ENCODE results near the gene NOS3. TPM values are rescaled to one million over a fixed set of nuclear protein-coding genes. Genes with fewer than 3 reads are reported as not detected.

Gene NOS3
- total and polyA plus RNA-seq, 9 of the 15 experiments (the other 6 are each of a cell fraction or from before 2014, with no cell fraction given) = 1.1 to 121 (median 23.6) TPM

DNA sequence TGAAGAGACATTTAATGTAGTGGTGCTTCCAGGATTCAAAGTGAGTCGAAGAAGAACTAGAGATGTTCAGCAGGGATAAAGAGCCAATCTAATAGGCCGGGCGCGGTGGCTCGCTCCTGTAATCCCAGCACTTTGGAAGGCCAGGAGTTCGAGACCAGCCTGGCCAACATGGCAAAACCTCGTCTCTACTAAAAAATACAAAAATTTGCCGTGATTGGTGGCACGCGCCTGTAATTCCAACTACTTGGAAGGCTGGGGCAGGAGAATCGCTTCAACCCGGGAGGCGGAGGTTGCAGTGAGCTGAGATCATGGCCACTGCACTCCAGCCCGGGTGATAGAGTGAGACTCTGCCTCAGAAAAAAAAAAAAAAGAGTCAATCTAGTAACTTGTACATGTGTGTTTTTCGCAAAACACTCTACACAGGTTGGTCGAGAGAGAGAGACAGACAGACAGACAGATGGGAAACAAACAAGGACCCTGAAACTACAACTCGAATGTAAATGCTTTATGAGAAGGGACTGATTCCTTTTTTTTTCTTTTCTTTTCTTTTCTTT is 38.2 kb downstream of the NOS3 start (continued):
- TF ChIP-seq, protein P1, sequence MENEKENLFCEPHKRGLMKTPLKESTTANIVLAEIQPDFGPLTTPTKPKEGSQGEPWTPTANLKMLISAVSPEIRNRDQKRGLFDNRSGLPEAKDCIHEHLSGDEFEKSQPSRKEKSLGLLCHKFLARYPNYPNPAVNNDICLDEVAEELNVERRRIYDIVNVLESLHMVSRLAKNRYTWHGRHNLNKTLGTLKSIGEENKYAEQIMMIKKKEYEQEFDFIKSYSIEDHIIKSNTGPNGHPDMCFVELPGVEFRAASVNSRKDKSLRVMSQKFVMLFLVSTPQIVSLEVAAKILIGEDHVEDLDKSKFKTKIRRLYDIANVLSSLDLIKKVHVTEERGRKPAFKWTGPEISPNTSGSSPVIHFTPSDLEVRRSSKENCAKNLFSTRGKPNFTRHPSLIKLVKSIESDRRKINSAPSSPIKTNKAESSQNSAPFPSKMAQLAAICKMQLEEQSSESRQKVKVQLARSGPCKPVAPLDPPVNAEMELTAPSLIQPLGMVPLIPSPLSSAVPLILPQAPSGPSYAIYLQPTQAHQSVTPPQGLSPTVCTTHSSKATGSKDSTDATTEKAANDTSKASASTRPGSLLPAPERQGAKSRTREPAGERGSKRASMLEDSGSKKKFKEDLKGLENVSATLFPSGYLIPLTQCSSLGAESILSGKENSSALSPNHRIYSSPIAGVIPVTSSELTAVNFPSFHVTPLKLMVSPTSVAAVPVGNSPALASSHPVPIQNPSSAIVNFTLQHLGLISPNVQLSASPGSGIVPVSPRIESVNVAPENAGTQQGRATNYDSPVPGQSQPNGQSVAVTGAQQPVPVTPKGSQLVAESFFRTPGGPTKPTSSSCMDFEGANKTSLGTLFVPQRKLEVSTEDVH (IDR thresholded peaks at IDR 0.05; ENCODE audit: low read depth, partially characterized antibody) = no peak
- TF ChIP-seq KDM5B (IDR thresholded peaks at IDR 0.05; ENCODE audit: insufficient replicate concordance, low read depth, low read length) = peak; percentile 24
- TF ChIP-seq, protein P2, sequence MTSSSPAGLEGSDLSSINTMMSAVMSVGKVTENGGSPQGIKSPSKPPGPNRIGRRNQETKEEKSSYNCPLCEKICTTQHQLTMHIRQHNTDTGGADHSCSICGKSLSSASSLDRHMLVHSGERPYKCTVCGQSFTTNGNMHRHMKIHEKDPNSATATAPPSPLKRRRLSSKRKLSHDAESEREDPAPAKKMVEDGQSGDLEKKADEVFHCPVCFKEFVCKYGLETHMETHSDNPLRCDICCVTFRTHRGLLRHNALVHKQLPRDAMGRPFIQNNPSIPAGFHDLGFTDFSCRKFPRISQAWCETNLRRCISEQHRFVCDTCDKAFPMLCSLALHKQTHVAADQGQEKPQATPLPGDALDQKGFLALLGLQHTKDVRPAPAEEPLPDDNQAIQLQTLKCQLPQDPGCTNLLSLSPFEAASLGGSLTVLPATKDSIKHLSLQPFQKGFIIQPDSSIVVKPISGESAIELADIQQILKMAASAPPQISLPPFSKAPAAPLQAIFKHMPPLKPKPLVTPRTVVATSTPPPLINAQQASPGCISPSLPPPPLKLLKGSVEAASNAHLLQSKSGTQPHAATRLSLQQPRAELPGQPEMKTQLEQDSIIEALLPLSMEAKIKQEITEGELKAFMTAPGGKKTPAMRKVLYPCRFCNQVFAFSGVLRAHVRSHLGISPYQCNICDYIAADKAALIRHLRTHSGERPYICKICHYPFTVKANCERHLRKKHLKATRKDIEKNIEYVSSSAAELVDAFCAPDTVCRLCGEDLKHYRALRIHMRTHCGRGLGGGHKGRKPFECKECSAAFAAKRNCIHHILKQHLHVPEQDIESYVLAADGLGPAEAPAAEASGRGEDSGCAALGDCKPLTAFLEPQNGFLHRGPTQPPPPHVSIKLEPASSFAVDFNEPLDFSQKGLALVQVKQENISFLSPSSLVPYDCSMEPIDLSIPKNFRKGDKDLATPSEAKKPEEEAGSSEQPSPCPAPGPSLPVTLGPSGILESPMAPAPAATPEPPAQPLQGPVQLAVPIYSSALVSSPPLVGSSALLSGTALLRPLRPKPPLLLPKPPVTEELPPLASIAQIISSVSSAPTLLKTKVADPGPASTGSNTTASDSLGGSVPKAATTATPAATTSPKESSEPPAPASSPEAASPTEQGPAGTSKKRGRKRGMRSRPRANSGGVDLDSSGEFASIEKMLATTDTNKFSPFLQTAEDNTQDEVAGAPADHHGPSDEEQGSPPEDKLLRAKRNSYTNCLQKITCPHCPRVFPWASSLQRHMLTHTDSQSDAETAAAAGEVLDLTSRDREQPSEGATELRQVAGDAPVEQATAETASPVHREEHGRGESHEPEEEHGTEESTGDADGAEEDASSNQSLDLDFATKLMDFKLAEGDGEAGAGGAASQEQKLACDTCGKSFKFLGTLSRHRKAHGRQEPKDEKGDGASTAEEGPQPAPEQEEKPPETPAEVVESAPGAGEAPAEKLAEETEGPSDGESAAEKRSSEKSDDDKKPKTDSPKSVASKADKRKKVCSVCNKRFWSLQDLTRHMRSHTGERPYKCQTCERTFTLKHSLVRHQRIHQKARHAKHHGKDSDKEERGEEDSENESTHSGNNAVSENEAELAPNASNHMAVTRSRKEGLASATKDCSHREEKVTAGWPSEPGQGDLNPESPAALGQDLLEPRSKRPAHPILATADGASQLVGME (CRISPR knock-in tag; IDR thresholded peaks at IDR 0.05) = no peak
- TF ChIP-seq, protein P3, sequence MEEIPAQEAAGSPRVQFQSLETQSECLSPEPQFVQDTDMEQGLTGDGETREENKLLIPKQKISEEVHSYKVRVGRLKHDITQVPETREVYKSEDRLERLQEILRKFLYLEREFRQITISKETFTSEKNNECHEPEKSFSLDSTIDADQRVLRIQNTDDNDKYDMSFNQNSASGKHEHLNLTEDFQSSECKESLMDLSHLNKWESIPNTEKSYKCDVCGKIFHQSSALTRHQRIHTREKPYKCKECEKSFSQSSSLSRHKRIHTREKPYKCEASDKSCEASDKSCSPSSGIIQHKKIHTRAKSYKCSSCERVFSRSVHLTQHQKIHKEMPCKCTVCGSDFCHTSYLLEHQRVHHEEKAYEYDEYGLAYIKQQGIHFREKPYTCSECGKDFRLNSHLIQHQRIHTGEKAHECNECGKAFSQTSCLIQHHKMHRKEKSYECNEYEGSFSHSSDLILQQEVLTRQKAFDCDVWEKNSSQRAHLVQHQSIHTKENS (CRISPR knock-in tag; IDR thresholded peaks at IDR 0.05) = no peak
- TF ChIP-seq CBFA2T3 (IDR thresholded peaks at IDR 0.05) = no peak
- TF ChIP-seq ASH1L (IDR thresholded peaks at IDR 0.05; ENCODE audit: borderline replicate concordance, low read depth, partially characterized antibody) = no peak
- no peak for TF ChIP-seq JUND (IDR thresholded peaks at IDR 0.05; ENCODE audit: borderline replicate concordance, low read depth, low read length)
- no peak for TF ChIP-seq JUND (tag; IDR thresholded peaks at IDR 0.05; ENCODE audit: borderline replicate concordance, low read depth, low read length)

Measured in K562 (cell line).